H54 (cell line): ENCODE data around the gene MICALL2.

ENCODE experiments used
- DNase-seq: peaks from one replicate; pipeline ENCODE4 v3.0.0; 2011; ENCODE audit warnings: low spot score, mixed read lengths; ENCODE audit not compliant: insufficient read length
- FAIRE-seq: peaks from 3 replicates; lab custom pipeline; 2011; peaks lifted over from hg19 to GRCh38; lab: Jason Lieb, UNC
- POLR2A ChIP-seq: IDR thresholded peaks from 2 replicates; pipeline ENCODE4 v1.6.1; 2011; ENCODE audit warnings: low read depth, mild to moderate bottlenecking, low read length

The MICALL2 gene

GRCh38 chr7:1394371-1394770 is 64.9 kb downstream of the MICALL2 start:
- no peak for TF ChIP-seq POLR2A
- DNase-seq (no peak), FAIRE-seq (no peak)

GRCh38 chr7:1393421-1393820 is 65.8 kb downstream of the MICALL2 start:
- FAIRE-seq (no peak), DNase-seq (no peak)
- no peak for TF ChIP-seq POLR2A

- DNase-seq, result no peak
- TF ChIP-seq POLR2A, result no peak
- FAIRE-seq, result no peak
Observed at GRCh38 chr7:1392556-1392955, 66.7 kb downstream of the MICALL2 start.

DNA sequence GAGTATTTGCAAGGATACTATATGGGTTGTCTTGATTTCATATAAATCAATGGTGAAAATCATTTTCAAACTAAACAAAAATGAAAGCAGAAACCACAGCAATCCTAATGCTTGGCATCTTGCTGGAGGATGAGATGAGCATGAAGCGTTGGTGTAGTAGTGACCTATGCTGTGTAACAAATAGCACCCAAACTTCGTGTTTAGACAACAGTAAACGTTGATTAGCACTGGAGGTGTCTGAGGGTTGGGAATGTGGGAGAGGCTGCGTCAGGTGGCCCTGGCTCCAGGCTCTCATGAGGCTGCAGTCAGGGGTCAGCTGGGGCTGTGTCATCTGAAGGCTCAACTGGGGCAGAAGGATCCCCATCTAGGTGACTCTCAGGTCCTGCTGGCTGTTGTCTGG is 67.8 kb downstream of the MICALL2 start:
- FAIRE-seq (no peak), DNase-seq (no peak)
- TF ChIP-seq POLR2A, result no peak

DNA sequence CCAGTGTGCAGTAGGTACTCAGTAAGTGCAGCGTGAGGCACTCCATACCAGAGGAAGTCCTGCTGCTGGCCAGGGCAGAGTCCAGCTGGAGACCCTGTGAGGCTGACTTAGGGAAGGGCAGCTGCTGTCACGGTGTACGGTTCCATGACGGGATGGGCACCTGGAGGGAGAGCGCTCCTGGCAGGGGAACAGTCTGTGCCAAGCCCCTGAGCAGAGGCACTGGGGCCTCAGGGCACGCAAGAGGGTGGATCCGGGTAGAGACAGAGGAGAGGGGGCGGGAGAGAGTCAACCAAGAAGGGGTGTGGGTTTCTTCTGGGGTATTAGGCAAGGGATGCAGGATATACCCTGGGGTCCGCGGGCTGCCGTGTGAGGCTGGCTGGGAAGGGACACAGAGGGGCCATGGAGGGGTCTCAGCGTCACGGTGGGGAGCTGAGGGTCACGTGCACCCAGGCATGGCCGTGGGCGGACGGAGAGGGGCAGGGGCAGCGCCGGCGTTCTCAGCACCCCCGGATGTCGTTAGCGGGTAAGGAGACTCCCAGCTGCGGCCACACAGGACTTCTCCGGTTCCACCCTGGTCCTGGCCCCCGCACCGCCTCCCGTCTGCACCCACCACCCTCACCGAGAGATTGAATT is 70.5 kb downstream of the MICALL2 start:
- no peak for FAIRE-seq
- no peak for TF ChIP-seq POLR2A
- no peak for DNase-seq

DNA sequence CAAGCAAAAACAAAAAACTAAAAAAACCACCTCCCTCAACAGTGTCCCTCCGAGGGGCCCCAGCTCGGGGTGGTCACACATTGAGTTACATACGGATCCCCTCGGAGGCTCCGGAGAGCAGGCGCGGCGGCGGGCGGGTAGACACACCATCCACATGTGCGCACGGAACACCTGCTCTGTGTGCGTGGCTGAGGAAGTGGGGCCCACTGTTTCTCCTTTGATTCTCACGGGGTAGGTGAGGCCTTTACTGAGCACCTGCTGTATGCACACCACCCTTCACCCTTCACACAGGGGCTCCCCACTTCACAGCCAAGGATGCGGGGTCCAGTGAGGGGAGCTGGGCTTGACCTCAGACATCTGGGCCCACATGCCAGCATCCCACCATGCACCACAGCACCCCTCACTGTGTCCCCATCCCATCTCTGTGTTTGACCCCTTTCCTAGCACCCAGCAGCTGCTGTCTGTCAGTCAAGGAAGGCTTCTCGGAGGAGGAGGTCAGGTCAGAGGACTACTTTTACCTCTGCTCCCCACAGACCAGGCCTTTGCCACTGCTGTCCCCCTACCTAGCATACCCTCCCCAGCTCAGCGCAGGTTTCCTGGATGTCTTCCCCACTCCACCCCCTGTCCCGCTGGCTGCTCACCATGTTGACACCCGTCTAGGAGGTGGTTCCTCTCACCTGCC is 71.1 kb downstream of the MICALL2 start:
- TF ChIP-seq POLR2A, result no peak
- DNase-seq (no peak), FAIRE-seq (no peak)

DNA sequence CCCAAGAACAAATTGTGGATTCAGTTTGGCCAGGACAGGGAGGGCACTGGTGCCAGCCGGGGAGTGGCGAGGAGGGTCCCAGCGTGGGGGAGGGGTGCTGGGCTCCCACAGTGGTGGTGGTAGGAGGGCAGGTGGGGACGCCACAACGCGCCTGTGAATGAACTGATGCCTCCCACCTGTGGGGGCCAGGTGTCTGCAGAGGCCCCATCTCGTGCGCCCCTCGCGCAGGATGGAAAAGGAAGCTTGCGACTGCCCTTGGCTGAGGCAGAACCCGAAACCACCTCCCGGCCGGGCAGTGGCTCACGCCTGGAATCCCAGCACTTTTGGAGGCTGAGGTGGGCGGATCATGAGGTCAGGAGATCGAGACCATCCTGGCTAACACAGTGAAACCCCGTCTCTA is 72.0 kb downstream of the MICALL2 start:
- no peak for DNase-seq
- FAIRE-seq, result no peak
- no peak for TF ChIP-seq POLR2A

GRCh38 chr7:1386623-1387220 is 72.5 kb downstream of the MICALL2 start:
- no peak for DNase-seq
- TF ChIP-seq POLR2A, result no peak
- no peak for FAIRE-seq

- FAIRE-seq (no peak), DNase-seq (no peak)
- no peak for TF ChIP-seq POLR2A
Observed at GRCh38 chr7:1385809-1386622, 73.3 kb downstream of the MICALL2 start.

- FAIRE-seq (no peak), DNase-seq (no peak)
- no peak for TF ChIP-seq POLR2A
Observed at GRCh38 chr7:1385086-1385808, 74.0 kb downstream of the MICALL2 start.
